ENCODE results near the gene NPC2. TPM values are rescaled to one million over a fixed set of nuclear protein-coding genes. Genes with fewer than 3 reads are reported as not detected.

Gene NPC2
- total and polyA plus RNA-seq, 2 donors (not counting 3 experiments of a cell fraction or from before 2014, with no cell fraction given) = 203 to 406 TPM

DNA sequence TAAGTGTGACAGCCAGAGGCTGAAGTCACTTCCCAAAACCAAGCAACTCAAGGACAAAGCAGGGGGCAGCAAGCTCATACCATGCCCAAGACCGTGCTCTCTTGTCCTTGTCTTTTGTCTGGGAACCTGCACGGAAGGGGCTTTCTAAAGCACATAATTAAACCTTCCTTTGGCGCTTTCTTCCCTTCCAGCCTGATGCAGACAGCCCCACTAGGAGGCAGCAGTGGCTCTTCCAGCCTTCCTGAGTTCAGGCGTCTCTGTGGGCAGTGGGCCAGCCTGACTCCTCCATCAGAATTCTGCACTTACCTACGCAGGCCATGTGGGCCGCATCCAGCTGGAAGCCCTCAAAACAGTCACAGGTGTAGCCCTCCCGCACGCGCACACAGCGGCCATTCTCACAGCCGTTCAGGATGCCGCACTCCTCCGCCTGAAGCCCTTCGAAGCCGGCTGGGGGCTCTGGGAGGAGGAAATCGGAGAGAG, 8.1 kb upstream of the NPC2 start:
- H3K79me2 ChIP-seq (ENCODE audit: control insufficient read depth, insufficient read depth, low read length) = no peaks in the 10 kb centered on the region
- no peaks in the 10 kb centered on the region for H3K9me1 ChIP-seq (replicated peaks; ENCODE audit: control insufficient read depth, extremely low read depth, insufficient read depth, low read length)
- FAIRE-seq (no peak), DNase-seq (ENCODE audit: low read depth, low spot score) (peak; percentile 62)
- no peaks in the 10 kb centered on the region for H3K27me3 ChIP-seq (ENCODE audit: control insufficient read depth in 2 of 2, insufficient read depth in 2 of 2, low read length in 2 of 2)
- TF ChIP-seq, protein P1, sequence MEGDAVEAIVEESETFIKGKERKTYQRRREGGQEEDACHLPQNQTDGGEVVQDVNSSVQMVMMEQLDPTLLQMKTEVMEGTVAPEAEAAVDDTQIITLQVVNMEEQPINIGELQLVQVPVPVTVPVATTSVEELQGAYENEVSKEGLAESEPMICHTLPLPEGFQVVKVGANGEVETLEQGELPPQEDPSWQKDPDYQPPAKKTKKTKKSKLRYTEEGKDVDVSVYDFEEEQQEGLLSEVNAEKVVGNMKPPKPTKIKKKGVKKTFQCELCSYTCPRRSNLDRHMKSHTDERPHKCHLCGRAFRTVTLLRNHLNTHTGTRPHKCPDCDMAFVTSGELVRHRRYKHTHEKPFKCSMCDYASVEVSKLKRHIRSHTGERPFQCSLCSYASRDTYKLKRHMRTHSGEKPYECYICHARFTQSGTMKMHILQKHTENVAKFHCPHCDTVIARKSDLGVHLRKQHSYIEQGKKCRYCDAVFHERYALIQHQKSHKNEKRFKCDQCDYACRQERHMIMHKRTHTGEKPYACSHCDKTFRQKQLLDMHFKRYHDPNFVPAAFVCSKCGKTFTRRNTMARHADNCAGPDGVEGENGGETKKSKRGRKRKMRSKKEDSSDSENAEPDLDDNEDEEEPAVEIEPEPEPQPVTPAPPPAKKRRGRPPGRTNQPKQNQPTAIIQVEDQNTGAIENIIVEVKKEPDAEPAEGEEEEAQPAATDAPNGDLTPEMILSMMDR (IDR thresholded peaks at IDR 0.05; ENCODE audit: extremely low read depth in 1 of 2, insufficient read depth in 1 of 2, low read depth in 1 of 2, low read length in 2 of 2) = peak; percentile 60 to 74
- no peak for TF ChIP-seq MAX (IDR thresholded peaks at IDR 0.05; ENCODE audit: insufficient read depth, insufficient read length)
- no peaks in the 10 kb centered on the region for H3K9me3 ChIP-seq (replicated peaks; ENCODE audit: control insufficient read depth, insufficient read depth, low read length)
- no peak overlapping the region for H2AFZ ChIP-seq (ENCODE audit: low read depth, low read length)
- no peaks in the 10 kb centered on the region for H4K20me1 ChIP-seq (replicated peaks; ENCODE audit: control insufficient read depth, extremely low read depth, insufficient read depth, low read length)
- no peak overlapping the region for H3K27ac ChIP-seq (ENCODE audit: insufficient read depth, low read depth, low read length)
- dilution Hi-C loops (cut with MboI; ENCODE audit: extremely low pct_ligation_motif_present, low sequenced_read_pairs) (no loop called here), intact Hi-C loops (cut with micrococcal nuclease) (loop anchor here (1.0 to 5.0 kb wide), 2 partner anchors 107 to 301 kb away; no protein-coding TSS in a partner anchor)
- no peaks in the 10 kb centered on the region for H3K4me1 ChIP-seq (ENCODE audit: control insufficient read depth, extremely low read depth, insufficient read depth, low read length)
- BruUV-seq (replicated peaks) = no TSS peak
- H3K4me2 ChIP-seq (ENCODE audit: insufficient read depth, low read length) = no peak overlapping the region
- H3K4me3 ChIP-seq (replicated peaks in 1 of 3; ENCODE audit: insufficient read depth in 1 of 3, low read depth in 1 of 3, low read length in 3 of 3) = no peak overlapping the region
- ChIA-PET CTCF (no interaction called here), POLR2A (no interaction called here)
- no peak overlapping the region for H3K9ac ChIP-seq (replicated peaks; ENCODE audit: extremely low read depth, insufficient read depth, low read length)
- peaks cover 32 to 53% of the 10 kb centered on the region in 2 experiments for H3K36me3 ChIP-seq (ENCODE audit: control insufficient read depth in 2 of 2, extremely low read depth in 1 of 2, insufficient read depth in 2 of 2, low read length in 2 of 2)

DNA sequence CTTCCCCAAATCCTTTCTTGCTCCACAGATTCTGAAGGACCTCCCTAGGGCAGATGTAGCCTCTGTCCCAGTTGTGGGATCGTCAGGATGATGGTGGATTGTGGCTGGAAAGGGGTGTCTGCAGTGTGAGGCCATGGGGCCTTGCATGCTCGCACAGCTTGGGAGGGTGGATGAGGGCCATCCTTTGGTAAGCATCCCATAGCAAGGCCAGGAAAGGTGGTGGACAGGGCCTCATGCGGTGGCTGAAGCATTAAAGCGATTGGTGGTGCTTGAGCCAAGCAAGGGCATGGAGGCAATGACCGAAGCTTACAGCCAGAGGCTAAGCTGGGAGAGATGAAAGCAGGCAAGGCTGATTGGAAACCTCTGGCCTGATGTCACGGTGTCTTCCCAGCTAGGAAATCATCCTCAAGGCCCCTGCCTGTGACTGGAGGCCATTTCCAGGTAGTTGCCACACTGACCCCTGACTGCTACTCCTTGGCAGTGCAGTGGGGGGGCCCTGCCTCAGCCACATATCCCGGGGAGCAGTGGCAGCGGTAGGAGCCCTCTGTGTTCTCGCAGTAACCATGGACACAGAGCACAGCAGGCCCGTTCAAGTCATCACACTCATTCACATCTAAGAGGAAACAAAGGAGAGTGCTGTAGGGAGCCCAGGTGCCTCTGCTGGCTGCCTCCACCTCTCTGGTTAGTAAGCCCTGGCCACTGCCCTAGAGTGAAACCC, 7.5 kb upstream of the NPC2 start:
- intact Hi-C loops (cut with micrococcal nuclease) (loop anchor here (1.0 to 5.0 kb wide), 2 partner anchors 108 to 302 kb away; no protein-coding TSS in a partner anchor), dilution Hi-C loops (cut with MboI; ENCODE audit: extremely low pct_ligation_motif_present, low sequenced_read_pairs) (no loop called here)
- H3K4me2 ChIP-seq (ENCODE audit: insufficient read depth, low read length) = no peak overlapping the region
- H3K9me1 ChIP-seq (replicated peaks; ENCODE audit: control insufficient read depth, extremely low read depth, insufficient read depth, low read length) = no peaks in the 10 kb centered on the region
- ChIA-PET CTCF (no interaction called here), POLR2A (no interaction called here)
- no peak overlapping the region for H3K9ac ChIP-seq (replicated peaks; ENCODE audit: extremely low read depth, insufficient read depth, low read length)
- H3K9me3 ChIP-seq (replicated peaks; ENCODE audit: control insufficient read depth, insufficient read depth, low read length) = no peaks in the 10 kb centered on the region
- H4K20me1 ChIP-seq (replicated peaks; ENCODE audit: control insufficient read depth, extremely low read depth, insufficient read depth, low read length) = no peaks in the 10 kb centered on the region
- BruUV-seq (replicated peaks) = no TSS peak
- H3K27me3 ChIP-seq (ENCODE audit: control insufficient read depth in 2 of 2, insufficient read depth in 2 of 2, low read length in 2 of 2) = no peaks in the 10 kb centered on the region
- H3K36me3 ChIP-seq (ENCODE audit: control insufficient read depth in 2 of 2, extremely low read depth in 1 of 2, insufficient read depth in 2 of 2, low read length in 2 of 2) = peaks cover 26 to 51% of the 10 kb centered on the region in 2 experiments
- H3K4me1 ChIP-seq (ENCODE audit: control insufficient read depth, extremely low read depth, insufficient read depth, low read length) = peaks cover under 1% of the 10 kb centered on the region
- no peak for FAIRE-seq
- no peaks in the 10 kb centered on the region for H3K79me2 ChIP-seq (ENCODE audit: control insufficient read depth, insufficient read depth, low read length)
- no peak overlapping the region for H2AFZ ChIP-seq (ENCODE audit: low read depth, low read length)
- TF ChIP-seq POLR2AphosphoS5 (IDR thresholded peaks at IDR 0.05; ENCODE audit: insufficient read depth, low read depth, low read length) (no peak), JUN (IDR thresholded peaks at IDR 0.05; ENCODE audit: borderline replicate concordance, insufficient read depth, insufficient read length, low read depth) (no peak), POLR2A (IDR thresholded peaks at IDR 0.05; ENCODE audit: low read depth, low read length) (no peak), FOS (IDR thresholded peaks at IDR 0.05; ENCODE audit: borderline replicate concordance, insufficient read depth, low read length) (no peak), GATA2 (IDR thresholded peaks at IDR 0.05; ENCODE audit: insufficient read depth, insufficient read length, low read depth, low read length) (no peak), MYC (IDR thresholded peaks at IDR 0.05; ENCODE audit: low read depth, low read length) (no peak)
- no peak for DNase-seq (ENCODE audit: low read depth, low spot score)
- H3K4me3 ChIP-seq (replicated peaks in 1 of 3; ENCODE audit: insufficient read depth in 1 of 3, low read depth in 1 of 3, low read length in 3 of 3) = no peak overlapping the region
- H3K27ac ChIP-seq (ENCODE audit: insufficient read depth, low read depth, low read length) = no peak overlapping the region
